ENCODE measurements around the gene VPS13D.

GRCh38 chr1:12383786-12384185, 154.0 kb downstream of the VPS13D start:
- no peak for TF ChIP-seq CTCF (conservative IDR thresholded peaks at IDR 0.05 in 1 of 2, IDR thresholded peaks at IDR 0.05 in 1 of 2; ENCODE audit: extremely low read depth in 1 of 2, insufficient read depth in 1 of 2, low read depth in 1 of 2, low read length in 2 of 2)
- no peak for TF ChIP-seq EZH2 (IDR thresholded peaks at IDR 0.05; ENCODE audit: borderline replicate concordance, low read length)

All from mammary epithelial cell (primary cell).